ENCODE measurements around the gene DNAJC28. TPM values are rescaled to one million over a fixed set of nuclear protein-coding genes. Genes with fewer than 3 reads are reported as not detected.

DNAJC28 gene
- total RNA-seq, 1 experiment from 2014 or later = 3.4 TPM

- Mint-ChIP-seq H3K4me1 (peaks cover 17 to 18% of the 10 kb centered on the region in 2 experiments), H3K27ac (no peak overlapping the region), H3K4me3 (no peak overlapping the region), H3K27me3 (ENCODE audit: low read depth) (no peaks in the 10 kb centered on the region), H3K36me3 (ENCODE audit: insufficient read depth in 1 of 3, low read depth in 3 of 3) (peaks cover 37 to 69% (median 58%) of the 10 kb centered on the region in 3 experiments), H3K9me3 (no peaks in the 10 kb centered on the region; a peak in 2 of 5 replicates)
- no peak overlapping the region for H2BK12ac ChIP-seq (ENCODE audit: insufficient read length, low read depth, low read length)
- no peak overlapping the region for H4K91ac ChIP-seq (ENCODE audit: insufficient read length, low read depth, low read length)
- no CpG with 5 or more reads among the region's 4 CpGs for WGBS (ENCODE audit: extremely low coverage, insufficient read length, low lambda C conversion rate)
- peaks cover 30% of the 10 kb centered on the region for H3K79me2 ChIP-seq (ENCODE audit: insufficient read depth, low read length)
- H4K8ac ChIP-seq (replicated peaks; ENCODE audit: insufficient read length, low read depth, low read length) = no peak overlapping the region
- H4K5ac ChIP-seq (ENCODE audit: insufficient read length, low read depth, low read length) = no peak overlapping the region
- H3K4me2 ChIP-seq (ENCODE audit: insufficient read depth, insufficient read length, low read length) = no peak overlapping the region
- H3K27me3 ChIP-seq (ENCODE audit: insufficient read depth, low read length) = no peaks in the 10 kb centered on the region
- DNase-seq = no peak
- no peaks in the 10 kb centered on the region for H3K23me2 ChIP-seq (ENCODE audit: insufficient read length, low read depth, low read length, poor library complexity, severe bottlenecking)
- H3K27ac ChIP-seq (ENCODE audit: insufficient read length, low read depth, low read length) = no peak overlapping the region
- no peak for TF ChIP-seq CTCF (conservative IDR thresholded peaks at IDR 0.05)
- H2AK5ac ChIP-seq (ENCODE audit: insufficient read length, low read length) = no peak overlapping the region
- no peak overlapping the region for H2BK20ac ChIP-seq (ENCODE audit: low read depth, low read length, poor library complexity, severe bottlenecking)
- H4K20me1 ChIP-seq (ENCODE audit: control insufficient read depth, insufficient read depth, insufficient read length) = no peaks in the 10 kb centered on the region
- H2BK120ac ChIP-seq (ENCODE audit: low read depth, low read length, poor library complexity, severe bottlenecking) = no peak overlapping the region
- H3T11ph ChIP-seq (ENCODE audit: low read length) = no peak overlapping the region
- H3K9ac ChIP-seq (ENCODE audit: extremely low read depth, insufficient read length, low read length) = no peak overlapping the region
- H2BK5ac ChIP-seq (ENCODE audit: insufficient read length, low read length) = no peak overlapping the region
- no peak overlapping the region for H3K14ac ChIP-seq (ENCODE audit: insufficient read depth, low read length)
- H3K4me1 ChIP-seq (ENCODE audit: insufficient read depth, low read length) = no peaks in the 10 kb centered on the region
- H3K18ac ChIP-seq (ENCODE audit: insufficient read length, low read depth, low read length) = no peak overlapping the region
- H2AFZ ChIP-seq (ENCODE audit: low read length) = no peak overlapping the region
- no peak overlapping the region for H2BK15ac ChIP-seq (ENCODE audit: low read depth, low read length)
- no peak overlapping the region for H3K23ac ChIP-seq (ENCODE audit: insufficient read length, low read depth, low read length)
- peaks cover 7% of the 10 kb centered on the region for H3K79me1 ChIP-seq (ENCODE audit: insufficient read depth, low read depth, low read length, poor library complexity, severe bottlenecking)
- no peak overlapping the region for H3K56ac ChIP-seq (ENCODE audit: insufficient read length, low read depth, low read length)
- no peaks in the 10 kb centered on the region for H3K9me3 ChIP-seq (ENCODE audit: control insufficient read depth, low read depth, low read length)
- no peak overlapping the region for H3K4ac ChIP-seq (ENCODE audit: low read depth, low read length)
Measured at GRCh38 chr21:33539616-33540015, 48.1 kb upstream of the DNAJC28 start.
